HG03045 (cell line): ENCODE measurements around the gene ULK1.

ENCODE experiments used
- ATAC-seq: cut with Tn5 transposase; IDR thresholded peaks from one replicate; pipeline ENCODE4 v1.9.1; 2021; ENCODE audit warnings: mild to moderate bottlenecking, moderate library complexity; ENCODE audit not compliant: unreplicated experiment

ULK1 gene

DNA sequence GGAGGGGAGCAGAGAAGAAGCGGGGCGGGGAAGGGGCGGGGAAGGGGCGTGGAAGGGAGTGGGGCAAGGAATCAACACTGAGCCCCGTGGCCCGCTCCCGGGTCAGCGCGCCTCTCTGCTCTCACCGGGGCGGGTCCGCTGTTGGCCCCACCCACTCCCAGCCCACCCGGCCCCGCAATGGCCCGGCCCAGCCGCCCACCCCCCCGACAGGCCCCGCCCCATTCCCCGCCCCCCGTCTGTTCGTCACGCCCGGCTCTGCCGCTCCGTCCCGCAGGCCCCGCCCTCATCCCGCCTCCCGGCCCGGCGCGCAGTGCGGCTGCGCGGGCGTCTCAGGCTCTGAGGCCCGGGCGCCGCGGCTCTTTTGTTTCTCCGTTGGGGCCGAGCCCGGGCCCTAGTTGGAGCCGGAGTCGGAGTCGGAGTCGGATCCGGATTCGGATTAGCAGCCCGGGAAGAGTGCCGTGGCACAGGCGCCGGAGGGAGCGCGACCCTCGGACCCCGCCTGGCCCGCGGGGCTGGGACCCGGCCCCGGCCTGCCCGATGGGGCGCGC lies at the start of gene ULK1:
Gene ULK1, plus strand, starts transcription at position 310 of the 548 bp plus-strand sequence. CDS start 380 bp downstream, outside the sequence.
- peak; percentile 80 for ATAC-seq

DNA sequence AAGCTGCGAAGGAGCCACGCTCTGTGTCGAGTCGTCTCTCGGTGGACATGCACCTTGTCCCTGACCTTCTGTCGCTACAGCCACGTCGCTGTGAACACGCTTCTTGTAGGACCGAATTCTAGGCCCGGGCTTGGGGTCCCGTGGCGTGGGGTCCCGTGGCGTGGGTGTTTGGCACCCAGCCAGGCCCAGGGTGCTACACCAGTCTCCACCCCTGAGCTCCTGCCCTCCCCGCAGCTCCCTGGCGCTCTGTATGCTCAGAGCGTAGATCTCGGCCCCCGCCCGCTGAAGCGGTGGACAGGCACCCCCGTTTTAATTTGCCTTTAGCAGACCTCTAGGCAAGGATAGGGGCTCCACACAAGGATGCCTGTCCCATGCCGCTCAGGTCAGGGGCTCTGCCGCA lies 49.8 kb upstream of the ULK1 start:
- no peak for ATAC-seq

DNA sequence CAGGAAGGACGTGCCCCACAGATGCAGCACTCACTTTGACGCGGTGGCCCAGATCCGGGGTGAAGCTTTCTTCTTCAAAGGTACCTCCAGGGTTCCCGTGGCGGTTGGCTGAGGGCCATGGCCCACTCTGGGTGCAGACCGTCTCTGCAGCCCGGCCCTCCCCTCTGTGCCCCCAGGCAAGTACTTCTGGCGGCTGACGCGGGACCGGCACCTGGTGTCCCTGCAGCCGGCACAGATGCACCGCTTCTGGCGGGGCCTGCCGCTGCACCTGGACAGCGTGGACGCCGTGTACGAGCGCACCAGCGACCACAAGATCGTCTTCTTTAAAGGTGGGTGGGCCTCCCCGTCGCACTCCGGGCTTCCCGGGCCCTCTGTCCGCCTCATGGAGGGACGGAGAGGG lies 49.3 kb upstream of the ULK1 start:
- no peak for ATAC-seq

DNA sequence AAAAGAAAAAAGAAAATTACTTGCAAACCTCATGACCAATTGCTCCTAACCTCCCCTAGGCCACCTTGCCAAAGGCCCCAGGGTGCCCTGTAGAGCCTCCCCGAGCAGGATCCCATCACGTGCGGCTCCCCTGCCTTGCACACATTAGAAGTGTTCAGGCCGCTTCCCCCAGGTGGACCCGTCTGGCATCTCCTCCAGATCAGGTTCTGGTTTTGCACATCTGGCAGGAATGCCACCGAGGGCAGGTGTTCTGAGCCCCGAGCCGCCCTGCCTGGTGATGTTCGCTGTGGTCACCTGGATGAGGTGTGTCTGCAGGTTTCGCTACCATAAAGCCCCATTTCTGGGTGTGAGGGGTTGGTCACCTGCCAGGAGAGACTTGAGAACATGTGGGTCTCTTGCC lies 47.0 kb upstream of the ULK1 start:
- no peak for ATAC-seq

DNA sequence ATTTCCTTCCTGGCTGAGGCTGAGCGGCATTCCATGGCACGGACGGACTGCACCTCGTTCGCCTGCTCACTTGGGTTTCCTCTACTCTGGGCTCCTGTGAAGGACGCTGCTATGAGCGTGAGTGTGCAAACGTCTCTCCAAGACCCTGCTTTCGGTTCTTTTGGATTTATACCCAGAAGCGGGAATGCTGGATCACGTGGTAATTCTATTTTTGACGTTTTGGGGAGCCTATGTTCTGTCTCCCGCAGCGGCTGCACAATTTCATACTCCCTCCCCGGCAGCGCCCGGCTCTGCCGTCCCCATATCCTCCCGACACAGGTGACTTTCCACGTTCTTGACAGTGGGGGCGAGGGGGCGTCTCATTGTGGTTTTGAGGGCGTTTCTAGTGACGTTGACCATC lies 45.7 kb upstream of the ULK1 start:
- no peak for ATAC-seq

DNA sequence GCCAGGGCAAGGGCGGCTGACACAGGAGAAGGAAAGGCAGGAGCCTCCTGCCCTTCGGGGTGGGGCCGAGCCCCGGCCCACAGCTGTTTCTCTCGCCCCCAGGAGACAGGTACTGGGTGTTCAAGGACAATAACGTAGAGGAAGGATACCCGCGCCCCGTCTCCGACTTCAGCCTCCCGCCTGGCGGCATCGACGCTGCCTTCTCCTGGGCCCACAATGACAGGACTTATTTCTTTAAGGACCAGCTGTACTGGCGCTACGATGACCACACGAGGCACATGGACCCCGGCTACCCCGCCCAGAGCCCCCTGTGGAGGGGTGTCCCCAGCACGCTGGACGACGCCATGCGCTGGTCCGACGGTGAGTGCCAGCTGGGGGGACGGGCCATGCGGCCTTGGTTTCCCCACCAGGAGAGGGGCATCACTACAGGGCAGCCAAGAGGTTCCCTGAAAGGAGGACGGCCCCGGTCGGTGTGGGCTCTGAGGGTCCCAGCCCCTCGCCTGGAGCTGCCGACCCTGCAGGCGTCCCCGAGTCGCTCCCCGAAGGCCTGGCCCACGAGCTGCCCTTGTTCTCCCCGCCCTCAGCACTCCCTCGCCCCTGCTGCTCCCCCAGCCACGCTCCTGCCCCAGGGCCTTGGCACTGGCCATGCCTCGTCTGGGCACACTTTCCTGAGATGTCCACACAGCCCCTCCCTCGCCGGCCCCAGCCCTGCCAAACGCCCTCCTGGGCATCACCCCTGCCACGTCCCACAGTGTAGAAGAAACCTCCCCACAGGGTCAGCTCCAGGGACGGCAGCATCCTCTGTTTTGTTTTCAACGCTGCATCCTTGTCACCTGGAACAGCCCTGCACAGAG lies 44.5 kb upstream of the ULK1 start:
- ATAC-seq: no peak

DNA sequence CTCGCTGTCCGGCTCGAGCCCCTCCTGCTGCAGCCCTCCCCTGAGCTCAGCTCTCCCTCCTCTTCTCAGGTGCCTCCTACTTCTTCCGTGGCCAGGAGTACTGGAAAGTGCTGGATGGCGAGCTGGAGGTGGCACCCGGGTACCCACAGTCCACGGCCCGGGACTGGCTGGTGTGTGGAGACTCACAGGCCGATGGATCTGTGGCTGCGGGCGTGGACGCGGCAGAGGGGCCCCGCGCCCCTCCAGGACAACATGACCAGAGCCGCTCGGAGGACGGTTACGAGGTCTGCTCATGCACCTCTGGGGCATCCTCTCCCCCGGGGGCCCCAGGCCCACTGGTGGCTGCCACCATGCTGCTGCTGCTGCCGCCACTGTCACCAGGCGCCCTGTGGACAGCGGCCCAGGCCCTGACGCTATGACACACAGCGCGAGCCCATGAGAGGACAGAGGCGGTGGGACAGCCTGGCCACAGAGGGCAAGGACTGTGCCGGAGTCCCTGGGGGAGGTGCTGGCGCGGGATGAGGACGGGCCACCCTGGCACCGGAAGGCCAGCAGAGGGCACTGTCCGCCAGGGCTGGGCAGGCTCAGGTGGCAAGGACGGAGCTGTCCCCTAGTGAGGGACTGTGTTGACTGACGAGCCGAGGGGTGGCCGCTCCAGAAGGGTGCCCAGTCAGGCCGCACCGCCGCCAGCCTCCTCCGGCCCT lies 43.4 kb upstream of the ULK1 start:
- ATAC-seq: no peak

DNA sequence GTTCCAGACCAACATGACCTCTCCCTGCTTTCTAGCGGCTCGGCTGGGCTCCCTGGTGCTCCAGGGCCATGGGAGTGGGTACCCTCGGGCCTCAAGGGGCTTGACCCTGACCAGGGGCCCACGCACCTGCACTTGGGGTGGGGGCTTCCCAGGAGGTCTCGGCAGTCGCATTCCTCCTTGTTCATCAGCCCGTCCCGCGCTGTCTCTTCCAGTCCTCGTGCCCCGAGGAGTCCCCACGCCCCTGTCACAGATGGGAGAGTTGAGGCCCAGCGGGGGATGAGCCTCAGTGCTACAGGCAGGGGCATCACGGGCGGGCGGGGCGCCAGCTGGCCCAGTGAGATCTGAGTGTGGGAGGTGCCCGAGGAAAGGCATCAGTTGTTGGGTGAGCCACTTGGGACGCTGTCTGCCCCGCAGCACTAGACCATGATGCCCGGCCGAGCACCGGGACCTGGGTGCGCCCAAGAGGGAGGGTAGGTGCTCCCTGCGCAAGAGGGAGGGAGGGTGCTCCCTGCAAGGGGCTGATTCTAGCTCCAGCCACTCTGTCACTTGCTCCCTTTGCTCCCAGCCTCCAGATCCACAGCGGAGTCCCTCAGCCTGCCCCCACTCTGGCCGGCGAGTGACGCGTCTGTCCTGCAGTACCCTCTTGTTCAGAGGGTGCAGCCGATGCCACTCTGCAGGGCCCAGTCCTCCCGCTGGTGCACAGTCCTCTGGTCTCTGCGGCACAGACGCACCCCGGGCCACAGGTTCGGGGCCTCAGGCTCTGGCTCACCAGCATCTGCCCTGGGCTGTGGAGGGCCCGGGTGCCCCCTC lies 42.5 kb upstream of the ULK1 start:
- ATAC-seq: no peak

DNA sequence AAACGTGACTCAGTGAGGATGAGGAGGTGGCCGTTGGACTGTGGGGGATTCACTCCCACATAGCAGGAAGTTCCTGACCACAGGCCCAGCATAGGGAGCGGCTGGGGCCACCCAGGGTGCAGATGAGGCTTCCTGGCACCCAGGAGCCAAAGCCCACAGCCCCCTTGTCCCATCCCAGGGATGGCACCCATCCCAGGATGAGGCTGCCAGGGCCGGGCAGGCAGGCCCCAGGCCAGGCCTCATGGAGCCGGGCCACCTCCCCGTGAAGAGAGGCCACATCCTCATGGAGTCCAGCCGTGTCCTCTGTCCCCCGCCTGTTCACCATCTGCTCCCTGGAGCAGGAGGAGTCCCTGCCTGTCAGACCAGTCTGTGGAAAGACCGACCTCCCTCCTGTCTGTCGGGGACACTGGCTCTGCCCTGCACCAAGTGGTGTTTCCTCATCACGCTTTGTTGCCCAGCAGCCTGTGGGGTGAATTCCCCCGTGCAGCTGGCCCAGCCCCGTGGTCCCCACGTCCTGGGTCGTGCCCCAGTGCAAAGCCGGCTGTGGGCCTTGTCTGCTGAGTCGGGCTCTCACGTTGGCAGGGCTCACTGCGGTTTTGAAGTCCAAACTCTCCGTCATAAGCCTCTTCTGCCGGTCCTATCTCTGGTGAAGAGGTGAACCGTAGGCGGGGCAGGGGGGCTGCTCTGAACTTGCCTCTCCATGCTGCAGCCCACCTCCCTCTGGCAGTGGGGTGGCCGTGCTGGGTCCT lies 41.7 kb upstream of the ULK1 start:
- no peak for ATAC-seq

DNA sequence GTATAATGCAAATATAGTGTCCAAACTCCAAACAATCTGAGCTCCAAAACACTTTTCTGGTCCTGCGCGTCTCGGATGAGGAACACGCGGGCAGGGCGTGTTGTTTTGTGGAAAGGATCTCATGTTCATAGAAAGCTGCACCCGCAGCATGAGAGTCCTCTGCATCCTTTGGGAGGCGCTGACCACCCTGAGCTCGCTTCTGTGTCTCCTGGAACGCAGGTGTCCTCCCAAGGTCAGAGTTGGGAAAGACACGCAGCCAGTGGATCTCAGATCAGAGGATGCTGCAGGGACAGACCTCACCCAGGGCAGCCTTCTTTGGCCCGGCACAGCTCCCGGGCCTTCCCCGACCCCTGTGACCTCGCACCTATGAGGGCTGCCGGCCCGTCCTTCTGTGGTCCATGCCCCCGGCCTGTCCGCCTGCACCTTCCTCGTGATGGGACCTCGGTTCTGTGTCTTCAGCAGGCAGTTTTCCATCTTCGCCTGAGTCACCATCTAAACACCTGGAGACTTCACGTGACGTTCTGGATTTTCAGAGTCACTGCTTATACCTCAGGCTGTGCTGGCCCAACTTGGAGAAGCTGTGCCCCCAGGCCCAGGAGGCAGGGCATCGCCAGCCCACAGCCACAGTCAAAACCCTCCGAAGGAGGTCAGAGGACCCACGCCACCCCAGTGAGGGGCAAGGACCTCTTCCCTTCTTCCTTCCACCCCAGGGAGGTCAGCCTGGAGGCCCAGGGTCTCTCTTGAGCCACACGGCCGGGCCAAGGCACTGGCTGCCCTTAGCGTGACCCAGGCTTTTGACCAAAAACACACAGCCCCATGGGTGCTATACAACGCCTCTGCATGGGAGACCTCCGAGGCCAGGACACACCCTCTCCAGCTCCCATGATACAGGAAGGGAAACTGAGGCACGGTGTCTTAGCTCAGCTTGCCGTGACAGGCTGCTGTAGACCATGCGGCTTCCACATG lies 40.3 kb upstream of the ULK1 start:
- ATAC-seq: no peak

DNA sequence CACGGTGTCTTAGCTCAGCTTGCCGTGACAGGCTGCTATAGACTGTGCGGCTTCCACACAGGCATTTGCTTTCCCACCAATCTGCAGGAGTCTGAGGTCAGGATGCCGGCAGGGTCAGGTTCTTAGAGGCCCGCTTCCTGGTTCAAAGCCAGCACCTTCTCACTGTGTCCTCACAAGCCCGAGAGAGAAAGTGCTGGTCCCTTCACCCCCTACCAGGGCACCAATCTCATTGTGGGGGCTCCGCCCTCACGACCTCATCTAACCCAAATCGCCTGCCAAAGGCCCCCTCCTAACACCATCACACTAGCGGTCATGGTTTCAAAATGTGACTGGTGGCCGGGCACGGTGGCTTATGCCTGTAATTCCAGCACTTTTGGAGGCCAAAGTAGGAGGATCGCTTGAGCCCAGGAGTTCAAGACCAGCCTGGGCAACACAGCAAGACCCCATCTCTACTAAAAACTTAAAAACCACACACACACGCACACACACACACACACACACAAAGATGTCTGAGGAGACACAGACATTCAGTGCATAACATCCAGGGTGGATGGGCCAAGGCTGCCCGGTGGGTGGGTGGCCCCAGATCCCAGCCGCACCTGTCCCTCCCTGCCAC lies 39.5 kb upstream of the ULK1 start:
- ATAC-seq: no peak

DNA sequence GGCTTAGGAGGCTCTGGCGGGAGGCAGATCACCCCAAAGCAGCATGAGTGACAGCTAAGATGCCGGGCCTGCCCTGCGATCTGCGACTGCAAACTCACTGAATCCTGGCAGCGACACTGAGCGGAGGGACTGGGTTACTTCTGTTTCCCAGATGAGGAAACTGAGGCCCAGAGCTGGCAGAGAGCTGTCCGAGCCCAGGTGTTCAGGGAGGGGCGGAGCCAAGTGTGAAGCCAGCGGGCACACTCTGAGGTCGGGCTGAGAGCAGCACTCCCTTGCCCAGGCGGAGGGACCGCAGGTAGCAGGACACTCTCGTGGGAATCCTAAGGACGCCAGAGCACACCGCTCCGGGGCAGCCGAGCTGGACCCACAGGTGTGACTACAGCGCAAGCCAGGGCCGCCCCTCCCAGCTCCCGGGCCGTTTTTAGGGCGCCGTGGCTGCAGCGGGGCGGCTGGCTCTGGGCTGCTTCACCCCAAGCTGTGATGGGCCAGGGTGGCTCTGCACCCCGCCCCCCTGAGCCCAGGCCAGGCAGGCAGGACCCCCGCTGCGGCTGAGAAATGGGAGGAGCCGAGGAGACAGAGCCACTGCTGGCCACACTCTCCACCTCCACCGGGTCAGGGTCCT lies 38.8 kb upstream of the ULK1 start:
- ATAC-seq: no peak

DNA sequence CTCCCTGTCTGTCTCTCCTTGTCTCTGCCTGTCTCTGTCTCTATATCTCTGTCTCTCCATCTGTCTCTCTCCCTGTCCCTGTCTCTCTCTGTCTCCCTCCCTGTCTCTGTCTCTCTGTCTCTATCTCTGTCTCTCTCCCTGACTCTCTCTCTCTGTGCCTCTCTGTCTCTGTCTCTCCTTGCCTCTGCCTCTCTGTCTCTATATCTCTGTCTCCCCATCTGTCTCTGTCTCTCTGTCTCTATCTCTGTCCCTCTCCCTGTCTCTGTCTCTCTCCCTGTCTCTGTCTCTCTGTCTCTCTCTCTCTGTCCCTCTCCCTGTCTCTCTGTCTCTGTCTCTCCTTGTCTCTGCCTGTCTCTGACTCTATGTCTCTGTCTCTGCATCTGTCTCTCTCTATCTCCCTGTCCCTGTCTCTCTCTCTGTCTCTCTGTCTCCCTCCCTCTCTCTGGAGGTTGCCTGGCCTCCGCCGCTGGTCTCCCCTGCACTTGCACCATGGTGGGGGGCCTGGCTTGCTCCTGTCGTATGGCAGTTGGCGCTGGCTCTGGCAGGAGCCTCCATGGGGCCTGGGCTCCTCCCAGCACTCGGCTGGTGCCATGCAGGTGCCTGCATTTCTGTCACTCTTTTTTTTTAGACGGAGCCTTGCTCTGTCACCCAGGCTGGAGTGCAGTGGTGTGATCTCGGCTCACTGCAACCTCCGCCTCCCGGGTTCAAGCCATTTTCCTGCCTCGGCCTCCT lies 37.9 kb upstream of the ULK1 start:
- ATAC-seq: no peak

DNA sequence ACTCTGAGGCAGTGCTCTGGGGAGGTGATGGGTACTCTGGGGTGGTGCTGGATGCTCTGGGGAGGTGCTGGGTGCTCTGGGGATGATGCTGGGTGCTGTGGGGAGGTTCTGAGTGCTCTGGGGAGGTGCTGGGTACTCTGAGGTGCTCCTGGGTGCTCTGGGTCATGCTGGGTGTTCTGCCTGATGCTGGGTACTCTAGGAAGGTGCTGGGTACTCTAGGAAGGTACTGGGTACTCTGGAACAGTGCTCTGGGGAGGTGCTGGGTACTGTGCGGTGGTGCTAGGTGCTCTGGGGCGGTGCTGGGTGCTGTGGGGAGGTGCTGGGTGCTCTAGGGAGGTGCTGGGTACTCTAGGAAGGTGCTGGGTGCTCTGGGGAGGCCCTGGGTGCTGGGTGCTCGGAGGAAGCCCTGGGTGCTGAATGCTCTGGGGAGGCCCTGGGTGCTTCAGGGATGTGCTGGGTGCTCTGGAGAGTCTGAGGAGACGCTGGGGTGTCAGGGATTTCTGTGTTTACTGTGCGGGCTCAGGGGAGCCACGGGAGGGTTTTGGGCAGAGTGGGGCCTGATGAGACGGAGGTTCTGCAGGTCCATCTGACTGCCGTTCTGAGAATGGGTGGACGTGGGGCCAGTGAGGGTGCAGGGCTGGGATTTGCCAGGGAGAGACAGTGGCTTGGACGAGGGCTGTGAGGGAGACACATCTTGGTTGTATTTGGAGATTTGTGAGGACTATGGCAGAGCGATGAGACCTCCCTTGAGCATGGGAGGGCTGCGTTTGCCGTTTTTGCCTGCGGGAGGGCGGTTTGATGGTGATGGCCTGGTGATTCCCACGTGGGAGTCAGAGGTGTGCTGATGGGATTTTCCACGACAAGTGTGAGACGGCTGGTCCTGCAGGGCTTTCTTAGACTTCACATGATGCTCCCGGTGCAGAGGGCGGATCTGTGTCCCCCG lies 36.2 kb upstream of the ULK1 start:
- no peak for ATAC-seq

DNA sequence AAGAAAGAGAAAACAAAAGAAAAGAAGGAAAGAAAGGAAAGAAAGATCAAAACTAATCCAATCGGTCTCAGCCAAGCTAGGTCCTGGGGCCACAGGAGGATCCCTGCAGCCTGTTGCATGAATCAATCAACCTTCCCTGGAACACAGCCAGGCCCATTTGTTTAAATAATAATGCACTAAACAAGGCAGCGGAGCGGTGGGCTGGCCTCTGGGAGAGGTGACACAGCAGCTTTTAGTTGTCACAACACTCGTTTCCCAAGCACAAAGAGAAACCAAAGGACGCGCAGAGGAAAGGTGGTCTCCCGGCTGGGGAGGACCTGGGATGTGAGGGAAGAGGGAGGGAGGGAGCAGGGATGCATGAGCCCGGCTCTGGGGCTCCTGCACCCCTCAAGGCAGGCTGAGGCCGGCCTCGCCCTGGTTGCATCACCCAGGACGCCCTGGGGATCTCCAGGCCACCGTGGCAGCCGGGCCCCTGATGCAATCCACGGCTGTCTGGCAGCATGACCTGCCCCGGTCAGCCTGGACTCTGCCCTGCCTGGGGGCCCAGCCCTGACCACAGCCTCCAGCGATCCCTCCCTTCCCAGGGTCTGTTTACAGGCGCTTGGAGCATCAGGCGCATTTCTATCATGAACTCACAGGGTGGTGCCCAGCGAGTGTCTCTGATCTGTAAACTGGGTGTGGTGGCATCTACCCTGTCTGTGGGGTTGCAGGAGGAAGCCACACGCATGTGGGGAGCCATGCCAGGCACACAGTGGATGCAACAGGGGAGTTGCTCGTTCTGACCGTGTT lies 33.8 kb upstream of the ULK1 start:
- no peak for ATAC-seq
